Trophoblast cell (in vitro differentiated cells and primary cell): ENCODE measurements around the gene ADARB2.

ENCODE experiments used
- DNase-seq, 2 donors: peaks; one replicate each; pipeline ENCODE4 v3.0.0-alpha.2; 2016
- H2AFZ ChIP-seq: 2 replicates; pipeline ENCODE4 v1.6.1; 2013; ENCODE audit warnings: low read length, moderate library complexity, mild to moderate bottlenecking; ENCODE audit not compliant: insufficient read depth, poor library complexity
- H2AK5ac ChIP-seq: 2 replicates; pipeline ENCODE4 v1.6.1; 2013; ENCODE audit warnings: mild to moderate bottlenecking, low read length
- H2BK120ac ChIP-seq: 2 replicates; pipeline ENCODE4 v1.6.1; 2013; ENCODE audit warnings: low read length, mild to moderate bottlenecking, moderate library complexity; ENCODE audit not compliant: insufficient read depth, poor library complexity
- H2BK12ac ChIP-seq: 2 replicates; pipeline ENCODE4 v1.6.1; 2013; ENCODE audit warnings: mild to moderate bottlenecking, low read length, moderate library complexity
- H2BK5ac ChIP-seq: 2 replicates; pipeline ENCODE4 v1.6.1; 2013; ENCODE audit warnings: low read length, low read depth, moderate library complexity, mild to moderate bottlenecking; ENCODE audit not compliant: poor library complexity
- H3K14ac ChIP-seq: 2 replicates; pipeline ENCODE4 v1.6.1; 2013; ENCODE audit warnings: mild to moderate bottlenecking, low read length
- H3K18ac ChIP-seq: 2 replicates; pipeline ENCODE4 v1.6.1; 2013; ENCODE audit warnings: mild to moderate bottlenecking, low read length
- H3K23ac ChIP-seq: 2 replicates; pipeline ENCODE4 v1.6.1; 2013; ENCODE audit warnings: low read length
- H3K27ac ChIP-seq: 2 replicates; pipeline ENCODE4 v1.5.1; 2013; ENCODE audit warnings: low read depth, mild to moderate bottlenecking, inconsistent platforms, low read length, moderate library complexity
- H3K27me3 ChIP-seq: 2 replicates; pipeline ENCODE4 v1.6.1; 2013; ENCODE audit warnings: inconsistent platforms, mild to moderate bottlenecking, low read length, moderate library complexity; ENCODE audit not compliant: insufficient read depth
- H3K36me3 ChIP-seq, 2 experiments: 1 replicate in 1 of 2; 2 replicates in 1 of 2; pipeline ENCODE4 v1.6.1; 2013; ENCODE audit warnings: low read length in 2 of 2, mild to moderate bottlenecking in 2 of 2, moderate library complexity in 1 of 2; ENCODE audit not compliant: insufficient read depth in 2 of 2, control insufficient read depth in 1 of 2
- H3K4ac ChIP-seq: 2 replicates; pipeline ENCODE4 v1.6.1; 2013; ENCODE audit warnings: low read depth, mild to moderate bottlenecking, low read length, moderate library complexity
- H3K4me1 ChIP-seq, 2 experiments: 1 replicate in 1 of 2; 2 replicates in 1 of 2; pipeline ENCODE4 v1.6.1; 2013; ENCODE audit warnings: low read length in 2 of 2, mild to moderate bottlenecking in 2 of 2, moderate library complexity in 1 of 2; ENCODE audit not compliant: insufficient read depth in 2 of 2, control insufficient read depth in 1 of 2
- H3K4me2 ChIP-seq: 2 replicates; pipeline ENCODE4 v1.6.1; 2013; ENCODE audit warnings: inconsistent platforms, mild to moderate bottlenecking, low read length, moderate library complexity
- H3K4me3 ChIP-seq: 2 replicates; pipeline ENCODE4 v1.5.1; 2013; ENCODE audit warnings: mild to moderate bottlenecking, low read depth, low read length, inconsistent platforms
- H3K79me1 ChIP-seq: one replicate; pipeline ENCODE4 v1.6.1; 2013; ENCODE audit warnings: low read length
- H3K79me2 ChIP-seq: 2 replicates; pipeline ENCODE4 v1.6.1; 2013; ENCODE audit warnings: low read length, mild to moderate bottlenecking; ENCODE audit not compliant: control insufficient read depth, insufficient read depth, poor library complexity
- H3K9ac ChIP-seq: 2 replicates; pipeline ENCODE4 v1.6.1; 2013; ENCODE audit warnings: mild to moderate bottlenecking, low read length
- H3K9me3 ChIP-seq: 2 replicates; pipeline ENCODE4 v1.6.1; 2013; ENCODE audit warnings: low read depth, mild to moderate bottlenecking, control low read depth, inconsistent platforms, low read length; ENCODE audit not compliant: insufficient read depth
- H4K12ac ChIP-seq: 2 replicates; pipeline ENCODE4 v1.6.1; 2013; ENCODE audit warnings: low read depth, mild to moderate bottlenecking, low read length, moderate library complexity
- H4K8ac ChIP-seq: 2 replicates; pipeline ENCODE4 v1.6.1; 2013; ENCODE audit warnings: low read depth, mild to moderate bottlenecking, low read length, moderate library complexity
- H4K91ac ChIP-seq: one replicate; pipeline ENCODE4 v1.6.1; 2013; ENCODE audit warnings: low read depth, mild to moderate bottlenecking, low read length, moderate library complexity
- WGBS: extraction: QIAGEN DNeasy Blood & Tissue Kit; methylation state at CpG from one replicate; pipeline ENCODE4 v1.1.7; 2013; ENCODE audit warnings: missing lambda C conversion rate; ENCODE audit not compliant: insufficient read length, insufficient coverage; ENCODE audit errors: extremely low coverage; 5-methylcytosine and 5-hydroxymethylcytosine counted together

ADARB2 gene

DNA sequence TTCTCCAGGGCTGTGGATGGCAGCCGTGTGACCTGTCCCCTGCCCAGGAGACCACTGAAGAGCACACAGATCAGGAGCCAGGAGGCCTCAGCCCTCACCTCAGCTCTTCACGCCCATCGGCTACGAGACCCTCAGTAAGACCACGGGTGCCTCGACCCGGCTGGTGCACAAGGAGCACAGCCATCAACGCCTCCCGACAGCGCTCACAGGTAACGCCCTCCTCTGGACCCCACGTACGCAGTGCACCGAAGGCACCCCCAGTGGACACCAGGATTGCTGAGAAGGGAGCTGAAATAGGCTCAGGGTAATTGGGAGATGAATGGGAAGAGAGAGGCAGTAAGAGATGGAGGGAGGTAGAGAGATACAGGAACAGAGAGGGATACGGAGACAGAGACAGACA lies 389.8 kb downstream of the ADARB2 start:
- Histone ChIP-seq H4K12ac (no peak overlapping the region), H3K27me3 (no peaks in the 10 kb centered on the region), H2AK5ac (no peak overlapping the region), H4K91ac (no peak overlapping the region), H3K36me3 (no peaks in the 10 kb centered on the region), H3K79me2 (no peaks in the 10 kb centered on the region), H3K23ac (no peak overlapping the region), H3K18ac (no peak overlapping the region), H4K8ac (no peak overlapping the region), H3K4ac (no peak overlapping the region), H3K4me2 (no peak overlapping the region), H3K4me1 (no peaks in the 10 kb centered on the region), H3K4me3 (no peak overlapping the region), H2AFZ (no peak overlapping the region), H3K9me3 (no peaks in the 10 kb centered on the region), H2BK5ac (no peak overlapping the region), H3K79me1 (no peaks in the 10 kb centered on the region), H2BK12ac (no peak overlapping the region), H3K27ac (no peak overlapping the region), H2BK120ac (no peak overlapping the region), H3K14ac (no peak overlapping the region), H3K9ac (no peak overlapping the region)
- no peak for DNase-seq
- WGBS = no CpG with 5 or more reads among the region's 15 CpGs

DNA sequence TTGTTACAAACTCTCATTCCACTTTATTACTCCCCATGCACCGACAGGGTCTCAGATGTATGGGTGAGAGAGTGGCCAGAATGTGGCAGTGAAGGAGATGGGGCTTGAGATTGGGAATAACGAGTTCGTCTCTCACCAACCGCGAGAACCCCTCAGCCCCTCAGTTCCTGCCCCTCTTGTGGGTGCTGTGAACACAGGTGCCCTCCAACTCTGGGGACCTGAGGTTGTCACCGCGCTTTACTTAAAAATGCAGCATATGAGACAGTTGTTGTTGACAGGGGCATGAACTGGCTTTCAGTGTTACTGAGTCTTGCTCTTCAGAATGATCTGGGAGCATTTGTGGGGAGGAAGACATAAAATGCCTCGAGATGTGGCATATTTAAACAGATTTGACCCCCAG lies 391.1 kb downstream of the ADARB2 start:
- Histone ChIP-seq H3K36me3 (no peaks in the 10 kb centered on the region), H3K14ac (no peak overlapping the region), H3K27me3 (no peaks in the 10 kb centered on the region), H3K79me2 (no peaks in the 10 kb centered on the region), H3K9me3 (peaks cover 5% of the 10 kb centered on the region), H3K79me1 (no peaks in the 10 kb centered on the region), H3K4me1 (no peaks in the 10 kb centered on the region), H2BK120ac (no peak overlapping the region), H2BK12ac (no peak overlapping the region), H3K18ac (no peak overlapping the region), H3K4me2 (no peak overlapping the region), H3K9ac (no peak overlapping the region), H3K4ac (no peak overlapping the region), H2BK5ac (no peak overlapping the region), H2AK5ac (no peak overlapping the region), H4K12ac (no peak overlapping the region), H3K23ac (no peak overlapping the region), H4K8ac (no peak overlapping the region), H4K91ac (no peak overlapping the region), H2AFZ (no peak overlapping the region), H3K27ac (no peak overlapping the region), H3K4me3 (no peak overlapping the region)
- DNase-seq = no peak
- no CpG with 5 or more reads among the region's 8 CpGs for whole genome bisulfite sequencing

DNA sequence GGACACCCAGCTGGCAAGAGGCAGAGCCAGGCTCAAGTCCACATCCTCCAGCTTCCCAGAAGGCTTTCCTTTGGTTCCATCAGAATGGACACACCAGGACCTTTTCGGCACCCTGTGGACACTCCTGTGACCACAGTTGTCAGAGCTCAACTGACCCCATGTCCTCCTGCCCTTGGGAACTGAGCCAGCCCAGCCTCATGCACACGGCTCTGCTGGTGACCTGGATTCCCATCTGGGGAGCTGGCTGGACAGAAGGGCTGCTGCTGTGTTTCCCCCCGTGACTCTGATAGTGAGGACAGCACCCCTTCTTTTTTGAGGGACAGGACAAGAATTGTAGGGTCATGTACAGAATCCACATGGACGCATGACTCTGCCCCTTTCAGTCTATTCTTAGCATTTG lies 392.0 kb downstream of the ADARB2 start:
- no peak overlapping the region for H4K12ac ChIP-seq
- no peaks in the 10 kb centered on the region for H3K36me3 ChIP-seq
- no peaks in the 10 kb centered on the region for H3K4me1 ChIP-seq
- H3K9ac ChIP-seq = no peak overlapping the region
- no peaks in the 10 kb centered on the region for H3K79me1 ChIP-seq
- H3K4me3 ChIP-seq = no peak overlapping the region
- H4K91ac ChIP-seq = no peak overlapping the region
- no peaks in the 10 kb centered on the region for H3K27me3 ChIP-seq
- H3K14ac ChIP-seq = no peak overlapping the region
- H2AK5ac ChIP-seq = no peak overlapping the region
- H3K4me2 ChIP-seq = no peak overlapping the region
- no peak overlapping the region for H3K23ac ChIP-seq
- H2BK12ac ChIP-seq = no peak overlapping the region
- no peak overlapping the region for H4K8ac ChIP-seq
- H2BK120ac ChIP-seq = no peak overlapping the region
- no peak overlapping the region for H3K18ac ChIP-seq
- H2BK5ac ChIP-seq = no peak overlapping the region
- WGBS = no CpG with 5 or more reads among the region's 4 CpGs
- no peak overlapping the region for H3K4ac ChIP-seq
- no peak for DNase-seq
- no peak overlapping the region for H3K27ac ChIP-seq
- H3K79me2 ChIP-seq = no peaks in the 10 kb centered on the region
- H3K9me3 ChIP-seq = peaks cover 5% of the 10 kb centered on the region
- H2AFZ ChIP-seq = no peak overlapping the region

GRCh38 chr10:1344846-1345245 lies 392.5 kb downstream of the ADARB2 start:
- H2AK5ac ChIP-seq = no peak overlapping the region
- H3K27ac ChIP-seq = no peak overlapping the region
- WGBS = no CpG with 5 or more reads among the region's 17 CpGs
- H3K79me2 ChIP-seq = no peaks in the 10 kb centered on the region
- no peaks in the 10 kb centered on the region for H3K36me3 ChIP-seq
- no peaks in the 10 kb centered on the region for H3K79me1 ChIP-seq
- H3K9ac ChIP-seq = no peak overlapping the region
- H2BK5ac ChIP-seq = no peak overlapping the region
- no peaks in the 10 kb centered on the region for H3K4me1 ChIP-seq
- no peak overlapping the region for H3K14ac ChIP-seq
- H4K91ac ChIP-seq = no peak overlapping the region
- no peaks in the 10 kb centered on the region for H3K27me3 ChIP-seq
- no peak overlapping the region for H4K12ac ChIP-seq
- H2BK120ac ChIP-seq = no peak overlapping the region
- H3K4me2 ChIP-seq = no peak overlapping the region
- DNase-seq = no peak
- no peak overlapping the region for H3K4ac ChIP-seq
- H2BK12ac ChIP-seq = no peak overlapping the region
- peaks cover 5% of the 10 kb centered on the region for H3K9me3 ChIP-seq
- no peak overlapping the region for H3K23ac ChIP-seq
- H4K8ac ChIP-seq = no peak overlapping the region
- H2AFZ ChIP-seq = no peak overlapping the region
- no peak overlapping the region for H3K18ac ChIP-seq
- H3K4me3 ChIP-seq = no peak overlapping the region
